ENCODE measurements around the gene SNX3.
A peak's percentile ranks its signal among the peaks of the same experiment; 100 is the strongest.

SNX3 gene

DNA sequence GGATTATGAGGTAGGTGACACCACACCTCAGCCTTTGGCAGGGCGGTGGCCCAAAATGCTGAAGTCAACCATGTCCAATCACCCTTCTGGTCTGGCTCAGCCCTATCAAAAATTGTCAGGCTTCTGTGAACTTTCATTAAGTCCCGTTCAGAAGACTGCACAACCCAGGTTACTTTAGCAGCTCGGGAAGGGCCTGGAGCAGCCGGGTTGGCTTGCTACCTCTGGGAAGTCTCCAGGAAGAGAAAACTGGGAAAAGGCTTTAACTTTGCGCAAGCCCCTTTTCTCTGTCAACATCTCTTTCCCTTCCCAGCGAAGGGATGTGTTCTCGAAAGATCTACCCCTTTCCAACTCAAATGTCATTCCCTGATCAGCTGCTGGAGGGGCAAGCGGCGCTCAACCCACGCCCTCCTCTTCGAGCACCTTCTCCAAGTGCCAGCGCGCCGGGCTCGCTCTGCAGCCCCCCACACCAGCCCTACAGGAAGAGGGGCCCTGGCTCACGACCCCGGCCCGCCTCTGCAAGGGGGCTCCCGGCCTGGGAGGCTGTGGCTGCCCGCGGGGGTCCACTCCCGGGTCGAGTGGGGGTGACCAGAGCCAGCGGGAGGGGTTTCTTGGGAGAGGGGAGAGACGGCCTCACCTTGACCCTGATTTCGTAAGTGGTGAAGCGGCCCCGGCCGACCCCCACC lies 573 bp downstream of the SNX3 start:
- TF ChIP-seq, protein P1, sequence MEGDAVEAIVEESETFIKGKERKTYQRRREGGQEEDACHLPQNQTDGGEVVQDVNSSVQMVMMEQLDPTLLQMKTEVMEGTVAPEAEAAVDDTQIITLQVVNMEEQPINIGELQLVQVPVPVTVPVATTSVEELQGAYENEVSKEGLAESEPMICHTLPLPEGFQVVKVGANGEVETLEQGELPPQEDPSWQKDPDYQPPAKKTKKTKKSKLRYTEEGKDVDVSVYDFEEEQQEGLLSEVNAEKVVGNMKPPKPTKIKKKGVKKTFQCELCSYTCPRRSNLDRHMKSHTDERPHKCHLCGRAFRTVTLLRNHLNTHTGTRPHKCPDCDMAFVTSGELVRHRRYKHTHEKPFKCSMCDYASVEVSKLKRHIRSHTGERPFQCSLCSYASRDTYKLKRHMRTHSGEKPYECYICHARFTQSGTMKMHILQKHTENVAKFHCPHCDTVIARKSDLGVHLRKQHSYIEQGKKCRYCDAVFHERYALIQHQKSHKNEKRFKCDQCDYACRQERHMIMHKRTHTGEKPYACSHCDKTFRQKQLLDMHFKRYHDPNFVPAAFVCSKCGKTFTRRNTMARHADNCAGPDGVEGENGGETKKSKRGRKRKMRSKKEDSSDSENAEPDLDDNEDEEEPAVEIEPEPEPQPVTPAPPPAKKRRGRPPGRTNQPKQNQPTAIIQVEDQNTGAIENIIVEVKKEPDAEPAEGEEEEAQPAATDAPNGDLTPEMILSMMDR (IDR thresholded peaks at IDR 0.05; ENCODE audit: borderline replicate concordance, insufficient read depth, low read depth, low read length), result no peak
- peak overlapping the region; percentile 68 for H3K4me3 ChIP-seq (ENCODE audit: low read depth, low read length)

DNA sequence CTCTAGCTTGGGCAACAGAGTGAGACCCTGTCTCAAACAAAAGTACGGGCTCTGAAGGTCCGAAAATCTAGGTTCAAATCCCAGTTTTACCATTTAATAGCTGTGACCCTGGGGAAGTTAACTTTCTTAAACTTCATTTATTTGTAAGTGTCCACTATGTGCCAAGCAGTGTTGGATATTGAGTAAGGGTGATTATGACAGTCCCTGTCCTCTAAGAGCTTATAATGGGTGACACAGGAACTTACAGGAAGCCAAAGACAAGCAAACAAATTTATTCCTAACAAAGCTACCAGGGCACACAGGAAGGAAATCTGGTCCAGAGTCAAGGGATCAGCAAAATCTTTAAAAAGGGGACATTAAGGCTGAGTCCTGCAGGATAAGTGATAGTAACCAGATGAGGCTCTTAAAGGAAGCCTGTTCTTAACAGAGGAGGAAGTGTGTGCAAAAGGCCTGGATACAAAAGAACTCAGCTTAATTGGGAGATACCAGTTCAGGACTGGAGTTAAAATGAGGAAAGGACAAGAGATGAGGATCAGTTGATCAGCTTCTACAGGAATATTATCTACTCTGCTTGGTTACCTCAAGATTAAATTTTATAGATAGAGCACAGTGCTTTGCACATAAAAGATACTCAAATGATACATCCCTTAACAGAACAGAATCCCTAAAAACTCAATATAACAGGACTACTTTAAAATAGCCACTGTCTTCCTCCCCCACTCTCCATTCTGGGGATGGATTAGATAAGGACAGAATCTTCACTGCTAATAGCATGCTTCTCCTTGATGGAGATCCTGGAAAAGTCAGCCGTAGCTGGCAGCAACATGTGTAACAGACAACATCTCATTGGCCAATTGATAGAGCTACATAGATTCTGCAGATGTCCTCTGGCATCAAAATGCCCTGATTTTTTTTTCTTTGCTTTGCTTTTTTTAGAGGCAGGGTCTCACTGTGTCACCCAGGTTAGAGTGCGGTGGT lies 6.1 kb downstream of the SNX3 start:
- TF ChIP-seq, protein P1 (IDR thresholded peaks at IDR 0.05; ENCODE audit: borderline replicate concordance, insufficient read depth, low read depth, low read length), result no peak
- no peak overlapping the region for H3K4me3 ChIP-seq (ENCODE audit: low read depth, low read length)

- TF ChIP-seq, protein P1 (IDR thresholded peaks at IDR 0.05; ENCODE audit: borderline replicate concordance, insufficient read depth, low read depth, low read length), result no peak
- no peak overlapping the region for H3K4me3 ChIP-seq (ENCODE audit: low read depth, low read length)
Measured at GRCh38 chr6:108253241-108253640, 7.6 kb downstream of the SNX3 start.

GRCh38 chr6:108252055-108252454 lies 8.8 kb downstream of the SNX3 start:
- TF ChIP-seq, protein P1 (IDR thresholded peaks at IDR 0.05; ENCODE audit: borderline replicate concordance, insufficient read depth, low read depth, low read length), result no peak
- H3K4me3 ChIP-seq (ENCODE audit: low read depth, low read length), result no peak overlapping the region

DNA sequence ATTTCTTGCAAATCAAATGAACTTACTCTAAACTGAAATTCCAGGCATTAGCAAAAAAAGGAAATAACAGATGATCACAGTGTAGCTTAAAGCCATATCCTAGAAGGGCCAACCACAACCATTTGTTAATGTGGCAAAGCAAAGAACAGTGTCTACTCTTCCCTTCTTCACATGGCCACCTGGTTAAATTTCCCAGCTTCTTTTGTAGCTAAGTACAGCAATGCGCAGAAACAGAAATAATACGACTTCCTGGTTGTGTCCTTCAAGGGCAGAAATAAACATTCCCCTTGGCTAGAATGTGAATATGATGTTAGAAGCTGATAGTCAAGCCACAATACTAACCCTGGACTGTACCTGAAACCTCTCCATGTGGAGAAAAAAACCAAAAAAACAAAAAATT lies 9.6 kb downstream of the SNX3 start:
- H3K4me3 ChIP-seq (ENCODE audit: low read depth, low read length), result no peak overlapping the region
- TF ChIP-seq, protein P1 (IDR thresholded peaks at IDR 0.05; ENCODE audit: borderline replicate concordance, insufficient read depth, low read depth, low read length), result no peak

GRCh38 chr6:108250240-108250866 lies 10.5 kb downstream of the SNX3 start:
- H3K4me3 ChIP-seq (ENCODE audit: low read depth, low read length), result no peak overlapping the region
- TF ChIP-seq, protein P1 (IDR thresholded peaks at IDR 0.05; ENCODE audit: borderline replicate concordance, insufficient read depth, low read depth, low read length), result peak; percentile 26; the same call in 1 of the 2 replicates

Data from GM12875 (cell line).